ENCODE measurements around the gene SLC24A4. TPM values are rescaled to one million over a fixed set of nuclear protein-coding genes. Genes with fewer than 3 reads are reported as not detected.

SLC24A4 gene
- total RNA-seq, 2 donors from 2014 or later: 0.09 to 0.25 TPM

DNA sequence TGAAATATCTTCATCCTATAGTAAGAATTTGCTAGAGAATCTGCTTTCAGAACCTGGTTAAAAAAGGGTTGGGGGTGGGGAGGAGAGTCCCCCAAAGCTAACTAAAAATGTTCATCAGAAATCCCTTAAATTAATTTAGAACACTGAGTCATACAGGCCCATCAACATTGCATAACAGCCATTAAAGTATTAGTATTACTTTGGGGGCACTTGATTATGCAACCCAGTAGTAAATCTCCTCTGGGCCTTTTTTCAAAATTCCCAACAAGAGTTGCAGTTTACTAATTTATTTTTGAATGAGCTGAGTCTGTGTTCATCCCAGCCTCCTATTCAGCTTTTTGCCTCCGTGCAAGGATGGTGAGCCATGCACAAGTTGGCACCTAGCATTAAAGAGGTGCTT lies 8.8 kb upstream of the SLC24A4 start:
- DNase-seq: no peak
- ATAC-seq: no peak
- intact Hi-C loops (cut with DNase I, micrococcal nuclease): no loop called here

DNA sequence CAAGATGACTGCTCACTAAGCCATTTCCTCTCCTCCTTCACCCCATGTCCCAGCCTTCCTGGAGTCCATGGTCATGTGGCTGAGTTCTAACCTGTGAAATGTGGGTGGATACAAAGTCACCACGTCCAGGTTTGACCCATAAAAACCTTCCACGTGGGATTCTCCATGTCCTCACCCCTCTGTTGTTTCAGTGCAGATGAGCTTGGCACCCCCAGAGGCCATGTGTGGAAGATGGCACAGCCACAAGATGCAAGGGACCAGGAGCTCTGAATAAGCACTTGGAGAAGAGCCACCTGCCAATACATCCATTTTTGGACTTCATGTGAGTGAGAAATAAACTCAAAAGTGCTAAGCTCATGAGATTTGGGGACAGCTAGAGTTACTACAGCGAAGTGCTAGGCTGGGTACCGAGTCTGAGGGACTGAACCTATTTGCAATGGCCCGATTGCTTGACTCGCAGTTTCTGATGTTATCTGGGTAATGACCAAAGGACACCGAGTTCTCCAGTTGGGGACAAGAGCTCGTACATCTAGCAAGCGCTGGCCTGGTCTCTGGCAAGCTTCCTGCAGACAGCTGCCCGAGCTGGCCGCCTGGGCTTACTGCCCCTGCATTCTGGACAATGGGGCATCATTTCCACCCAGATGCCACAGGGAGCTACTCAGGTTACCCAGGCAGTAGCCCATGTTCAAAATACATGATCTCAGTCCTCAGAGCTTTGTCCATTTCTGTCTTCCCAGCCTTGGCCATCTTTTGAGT lies 7.7 kb upstream of the SLC24A4 start:
- ATAC-seq (no peak), DNase-seq (no peak)
- intact Hi-C loops (cut with DNase I, micrococcal nuclease): no loop called here

DNA sequence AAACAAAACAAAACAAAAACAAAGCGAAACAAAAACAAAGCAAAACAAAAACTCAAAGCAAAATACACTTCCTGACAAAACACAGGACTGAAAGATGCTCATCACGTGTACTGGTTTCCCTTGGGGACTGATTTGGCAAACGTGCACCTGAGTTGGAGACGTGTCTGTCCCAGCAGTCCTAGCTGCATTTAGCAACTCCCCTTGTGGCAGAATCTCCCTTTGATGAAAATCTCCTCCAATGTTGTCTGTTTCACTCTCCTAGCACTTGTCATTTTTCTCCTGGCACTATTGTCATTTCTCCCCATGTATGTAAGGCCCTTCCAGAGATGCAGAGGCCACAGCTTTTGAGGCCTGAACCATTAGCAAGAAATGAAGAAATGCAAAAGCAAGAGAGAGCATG lies 6.8 kb upstream of the SLC24A4 start:
- intact Hi-C loops (cut with DNase I, micrococcal nuclease): no loop called here
- no peak for ATAC-seq
- DNase-seq: no peak

DNA sequence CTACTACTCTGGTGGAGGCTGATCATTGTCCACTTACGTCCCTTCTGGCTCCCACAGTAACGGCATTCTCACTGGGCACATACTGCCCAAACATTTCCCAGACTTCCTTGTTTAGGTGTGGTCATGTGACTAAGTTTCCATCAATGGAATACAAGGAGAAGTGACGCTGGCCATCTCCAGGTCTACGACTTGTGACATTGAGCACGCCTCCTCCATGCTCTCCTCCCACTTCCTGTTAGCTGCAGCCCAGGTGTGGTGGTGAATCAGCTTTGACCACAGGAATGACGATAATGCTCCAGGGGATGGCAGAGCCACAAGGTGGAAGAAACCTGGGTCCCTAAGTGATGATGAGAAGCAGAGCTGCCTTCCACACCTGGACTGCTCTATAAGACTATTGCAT lies 6.0 kb upstream of the SLC24A4 start:
- intact Hi-C loops (cut with DNase I, micrococcal nuclease): no loop called here
- no peak for DNase-seq
- ATAC-seq: no peak

DNA sequence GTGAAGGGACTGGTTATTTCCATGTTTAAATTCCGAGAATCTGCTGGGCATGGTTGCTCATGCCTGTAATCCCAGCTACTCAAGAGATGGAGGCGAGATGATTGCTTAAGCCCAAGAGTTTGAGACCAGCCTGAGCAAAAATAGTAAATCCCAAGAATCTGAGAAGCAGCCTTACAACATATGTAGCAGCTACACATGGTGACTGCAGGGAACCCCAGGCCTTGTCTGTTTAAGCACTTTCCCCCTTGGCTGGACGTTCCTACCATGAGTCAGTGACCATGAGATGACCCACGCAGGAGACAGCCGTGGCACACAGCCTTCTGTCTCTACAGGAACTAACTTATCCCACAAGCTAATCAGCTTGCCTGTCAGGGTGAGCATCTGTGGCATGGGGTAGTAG lies 5.5 kb upstream of the SLC24A4 start:
- no peak for DNase-seq
- no peak for ATAC-seq
- intact Hi-C loops (cut with DNase I, micrococcal nuclease): no loop called here

DNA sequence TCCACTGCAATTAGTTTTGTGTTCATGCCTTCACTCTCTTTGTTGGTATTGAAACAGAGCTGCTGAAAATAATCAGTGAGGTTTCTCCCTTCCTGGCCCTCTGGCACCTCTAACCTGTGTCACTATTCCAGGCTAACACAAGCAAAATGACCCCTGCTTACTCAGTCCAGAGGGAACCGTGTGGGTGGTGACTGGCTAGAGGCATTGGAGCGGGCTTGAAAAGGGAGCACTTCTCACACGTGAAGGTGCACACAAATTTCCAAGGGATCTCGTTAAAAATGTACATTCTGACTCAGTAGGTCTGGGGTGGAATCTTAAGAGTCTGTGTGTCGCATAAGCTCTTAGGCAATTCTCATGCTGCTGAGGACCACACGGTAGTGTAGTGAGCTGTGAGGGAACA lies 1.3 kb upstream of the SLC24A4 start:
- DNase-seq: no peak
- intact Hi-C loops (cut with DNase I, micrococcal nuclease): no loop called here
- ATAC-seq: no peak

DNA sequence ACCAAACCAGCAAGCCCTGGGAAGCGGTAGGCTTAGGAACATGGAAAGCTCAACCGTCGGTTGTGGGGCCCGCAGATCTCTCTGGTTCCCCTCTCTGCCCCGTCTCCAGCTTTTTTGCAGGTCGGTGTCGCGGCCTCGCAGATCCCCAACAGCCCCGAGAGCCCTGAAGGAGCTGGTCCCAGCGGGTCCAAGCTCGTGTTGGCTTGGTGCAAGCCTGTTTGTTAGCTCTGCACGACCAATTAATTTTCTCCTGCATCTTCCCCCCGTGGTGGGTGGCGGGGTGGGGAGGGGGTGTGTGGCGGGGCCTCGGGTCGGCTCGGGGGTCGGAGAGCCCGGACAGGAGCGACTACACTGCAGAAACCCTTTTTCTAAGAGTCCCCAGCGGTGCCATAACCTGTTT lies 449 bp upstream of the SLC24A4 start:
- DNase-seq: no peak
- no peak for ATAC-seq
- intact Hi-C loops (cut with DNase I, micrococcal nuclease): no loop called here

DNA sequence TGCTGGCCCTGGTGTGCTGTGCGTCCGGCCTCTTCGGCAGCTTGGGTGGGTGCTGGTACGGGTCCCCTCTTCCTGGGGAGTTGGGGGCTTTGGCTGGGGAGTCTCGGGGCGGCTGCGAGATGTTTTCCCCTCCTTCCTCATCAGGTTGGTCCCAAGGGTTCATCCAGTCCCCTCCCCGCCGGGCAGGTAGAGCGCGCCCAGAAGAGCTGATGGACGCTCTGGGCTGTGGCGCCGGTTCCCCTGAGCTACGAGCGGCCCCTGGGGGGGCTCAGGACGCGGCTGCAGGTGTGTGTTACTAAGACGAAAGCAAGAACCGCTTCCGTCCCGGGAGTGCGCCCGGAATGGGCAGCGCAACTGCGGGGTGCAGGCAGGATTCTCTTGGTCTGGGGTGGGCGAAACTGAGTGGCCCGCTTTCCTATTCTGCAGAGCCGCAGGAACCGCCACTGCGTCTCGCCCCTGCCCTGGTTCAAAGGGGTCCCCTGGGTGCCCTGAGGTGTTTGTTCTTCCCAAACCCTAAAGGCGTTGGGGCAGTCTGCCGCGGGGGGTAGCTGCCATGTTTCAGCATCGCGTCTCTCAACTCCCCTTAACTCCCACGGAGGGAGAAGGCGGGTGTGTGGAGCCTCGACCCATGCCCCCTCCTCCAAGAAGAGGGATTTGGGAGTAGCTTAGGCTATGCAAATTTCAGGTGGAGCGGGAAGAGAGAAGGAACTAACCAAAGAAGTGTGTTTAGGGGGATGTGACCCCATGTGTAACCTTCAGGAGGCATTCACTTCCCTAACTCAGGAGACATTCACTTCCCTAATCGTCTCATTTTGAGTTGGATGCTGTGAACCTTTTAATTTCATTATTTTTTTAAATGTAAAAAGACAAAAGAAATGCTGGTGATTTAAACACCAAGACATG lies 1.2 kb downstream of the SLC24A4 start:
- DNase-seq (no peak), ATAC-seq (no peak)
- intact Hi-C loops (cut with DNase I, micrococcal nuclease): no loop called here

DNA sequence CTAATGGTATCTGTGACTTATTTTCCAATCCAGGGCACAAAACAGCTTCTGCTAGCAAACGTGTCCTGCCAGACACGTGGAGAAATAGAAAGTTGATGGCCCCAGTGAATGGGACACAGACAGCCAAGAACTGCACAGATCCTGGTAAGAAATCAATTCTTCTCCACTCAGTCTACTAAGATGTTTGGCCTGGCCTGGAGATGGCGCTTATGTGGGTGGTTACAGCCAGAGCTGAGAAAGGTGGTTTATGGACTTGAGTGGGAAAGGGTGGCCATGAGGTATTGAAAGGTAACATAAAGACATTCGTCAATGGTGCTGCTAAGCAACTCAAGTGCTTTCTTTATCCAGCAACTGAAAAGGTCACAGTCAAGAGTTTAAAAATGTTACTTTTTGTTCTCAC lies 2.9 kb downstream of the SLC24A4 start:
- no peak for ATAC-seq
- no peak for DNase-seq
- intact Hi-C loops (cut with DNase I, micrococcal nuclease): no loop called here

DNA sequence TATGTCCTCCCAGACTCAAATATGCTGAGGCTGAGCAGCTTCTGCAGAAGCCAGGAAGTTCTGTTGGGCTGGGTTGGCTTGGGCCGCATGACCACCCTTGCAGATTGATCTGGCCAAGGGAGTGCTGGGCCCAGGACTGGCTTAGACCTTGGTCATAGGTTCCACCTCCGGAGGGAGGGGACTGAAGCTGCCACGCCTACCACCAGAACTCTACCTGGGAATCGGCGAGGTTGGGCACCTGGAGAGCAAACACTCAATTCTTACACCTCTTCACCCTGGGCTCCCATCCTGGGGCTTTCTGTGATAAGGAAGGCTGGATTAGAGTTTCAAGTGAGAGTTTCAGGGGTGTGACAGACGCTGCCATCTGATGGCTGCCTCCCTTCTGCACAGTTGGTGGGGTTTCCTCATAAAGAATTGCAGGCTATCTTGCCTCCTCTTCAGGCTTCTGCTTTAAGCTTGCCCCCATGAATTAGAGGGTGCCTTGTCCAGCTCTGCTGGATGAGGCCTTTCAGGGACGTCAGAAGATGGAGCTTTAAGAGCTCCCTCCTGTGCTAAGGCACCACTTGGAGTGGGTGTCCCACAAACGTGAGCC lies 5.8 kb downstream of the SLC24A4 start:
- no peak for DNase-seq
- ATAC-seq: no peak
- intact Hi-C loops (cut with DNase I, micrococcal nuclease): no loop called here

DNA sequence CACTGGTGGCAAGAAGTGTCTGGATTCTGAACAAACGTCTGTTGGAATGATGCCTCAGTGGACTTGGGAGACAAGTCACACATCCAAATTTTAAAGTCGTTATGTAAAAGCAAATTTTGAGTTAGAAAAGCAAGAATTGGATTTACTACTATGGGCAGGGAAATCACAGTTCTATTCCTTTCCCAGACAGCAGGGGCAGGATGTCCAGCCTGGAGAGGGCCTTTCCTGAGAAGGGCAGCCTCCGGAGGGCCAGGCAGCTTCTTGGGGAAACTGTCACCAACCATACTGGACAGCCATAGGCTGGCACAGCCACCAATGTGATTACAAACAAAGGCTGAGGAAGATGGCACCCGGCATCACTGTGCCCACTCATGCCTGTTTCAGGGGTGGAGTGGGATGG lies 11.1 kb downstream of the SLC24A4 start:
- intact Hi-C loops (cut with DNase I, micrococcal nuclease): no loop called here
- ATAC-seq (no peak), DNase-seq (no peak)

DNA sequence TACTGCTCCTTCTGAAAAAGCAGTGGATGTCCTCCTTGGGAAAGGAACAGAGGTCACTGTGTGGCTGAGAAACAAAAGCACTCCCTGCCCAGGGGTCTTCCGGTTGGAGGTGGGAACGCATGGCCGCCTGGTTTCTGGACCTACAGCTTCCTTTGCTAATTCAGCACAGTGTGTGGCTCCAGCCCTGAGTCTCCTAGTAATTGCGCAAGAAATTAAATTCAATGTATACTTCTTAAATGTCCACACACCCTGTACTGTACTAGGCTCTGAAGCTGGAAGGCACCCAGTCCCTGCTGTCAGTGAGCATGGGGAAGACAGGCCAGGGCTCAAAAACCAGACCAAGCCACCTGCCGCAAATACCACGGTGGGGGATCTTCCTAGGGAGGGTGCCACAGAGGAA lies 13.4 kb downstream of the SLC24A4 start:
- intact Hi-C loops (cut with DNase I, micrococcal nuclease): no loop called here
- DNase-seq (no peak), ATAC-seq (no peak)

DNA sequence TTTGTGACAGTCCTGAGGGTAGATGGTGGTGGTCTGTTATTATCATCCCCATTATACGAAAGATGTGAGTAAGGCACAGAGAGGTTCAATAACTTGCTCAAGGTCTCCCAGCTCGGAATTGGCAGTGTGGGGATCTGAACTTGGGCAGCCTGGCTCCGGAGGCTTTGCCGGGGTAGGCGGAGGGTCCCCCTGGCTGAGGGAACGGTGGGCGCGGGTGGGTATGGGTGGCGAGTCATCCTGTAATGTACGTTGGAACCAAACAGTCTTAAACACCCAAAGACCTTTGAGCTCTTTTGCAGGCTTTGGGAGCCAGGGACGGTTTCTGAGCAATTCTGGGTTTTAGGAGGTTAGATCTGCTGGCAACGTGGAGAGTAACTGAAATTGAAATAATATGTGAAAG lies 16.5 kb downstream of the SLC24A4 start:
- no peak for ATAC-seq
- intact Hi-C loops (cut with DNase I, micrococcal nuclease): no loop called here

DNA sequence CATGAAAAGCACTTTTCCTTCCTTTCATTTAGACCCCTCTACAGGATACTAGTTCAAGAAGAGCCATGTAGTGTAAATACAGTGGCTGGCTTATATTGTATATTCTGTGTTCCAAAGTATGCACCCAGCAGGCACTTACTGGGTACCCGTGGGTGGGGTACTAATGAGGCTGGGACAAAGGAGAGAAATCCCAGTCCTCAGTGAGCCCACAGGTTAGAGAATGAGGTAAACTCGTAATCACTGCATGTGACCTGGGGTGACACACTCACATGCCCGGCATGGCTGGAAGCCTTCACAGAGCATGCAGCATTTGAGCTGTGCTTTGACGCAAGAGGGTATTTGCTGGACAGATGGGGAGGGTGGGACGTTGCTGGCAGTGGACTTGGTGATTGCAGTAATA lies 17.1 kb downstream of the SLC24A4 start:
- no peak for ATAC-seq
- intact Hi-C loops (cut with DNase I, micrococcal nuclease): no loop called here
- DNase-seq: no peak

More for the DNA sequence above, 16.5 kb downstream of the SLC24A4 start:
- DNase-seq: no peak

DNA sequence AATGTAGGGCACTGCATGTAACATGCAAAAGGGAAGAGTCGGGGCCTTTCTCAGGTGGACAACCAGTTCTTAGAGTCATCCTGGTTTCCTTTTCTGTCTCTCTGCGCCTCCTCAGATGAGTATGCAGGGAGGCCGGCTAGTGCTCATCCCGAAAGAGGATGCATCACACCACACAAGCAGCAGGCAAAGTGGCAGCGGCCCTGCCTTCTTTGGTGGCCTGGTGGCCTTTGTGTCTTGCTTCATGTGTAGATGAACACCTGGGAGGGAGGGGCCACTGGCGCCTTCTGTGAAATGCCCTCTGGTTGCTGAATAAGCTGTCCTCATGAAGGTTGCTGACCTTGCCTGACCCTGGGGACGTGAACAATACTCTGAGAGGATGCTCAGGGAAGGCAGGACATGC lies 18.0 kb downstream of the SLC24A4 start:
- no peak for DNase-seq
- ATAC-seq: no peak
- intact Hi-C loops (cut with DNase I, micrococcal nuclease): no loop called here

DNA sequence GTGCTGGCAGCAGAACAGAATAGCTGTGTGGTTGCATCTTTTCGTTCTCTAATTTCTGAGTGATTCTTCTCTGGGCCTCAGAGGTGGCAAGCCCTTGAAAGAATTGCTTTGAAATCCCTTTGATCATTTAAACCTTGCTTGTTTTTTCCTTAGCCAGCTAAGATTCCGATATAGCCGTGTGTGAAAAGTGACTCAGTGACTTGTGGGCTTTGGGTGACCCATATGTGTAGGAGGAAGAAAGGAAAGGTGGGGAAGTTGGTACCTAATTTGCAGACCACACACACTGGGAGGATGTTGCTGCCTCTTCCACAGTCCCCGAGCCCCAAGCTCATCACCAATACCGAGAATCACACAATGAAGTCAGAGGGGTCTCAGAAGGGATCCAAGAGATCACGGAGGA lies 18.8 kb downstream of the SLC24A4 start:
- intact Hi-C loops (cut with DNase I, micrococcal nuclease): no loop called here
- no peak for DNase-seq

DNA sequence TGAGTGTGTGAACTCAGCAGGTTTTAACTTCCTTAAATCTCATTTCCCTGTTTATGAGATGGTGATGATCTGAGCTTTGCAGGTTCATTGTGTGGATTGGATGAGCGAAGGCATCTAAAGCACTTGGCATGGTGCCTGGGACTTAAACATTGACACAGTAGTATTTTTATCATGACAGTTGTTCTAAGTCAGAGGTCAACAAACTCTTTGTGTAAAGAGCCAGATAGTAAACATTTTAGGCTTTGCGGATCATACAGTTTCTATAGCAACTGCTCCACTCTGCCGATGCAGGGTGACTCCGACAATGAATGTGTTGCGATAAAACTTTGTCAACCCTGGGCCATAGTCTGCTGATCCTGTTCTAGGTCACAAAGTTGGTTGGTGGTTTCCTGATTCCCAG lies 25.2 kb downstream of the SLC24A4 start:
- ATAC-seq (peak; percentile 96), DNase-seq (peak; percentile 49 to 59)
- intact Hi-C loops (cut with DNase I, micrococcal nuclease): no loop called here

More for the DNA sequence above, 18.8 kb downstream of the SLC24A4 start:
- no peak for ATAC-seq

DNA sequence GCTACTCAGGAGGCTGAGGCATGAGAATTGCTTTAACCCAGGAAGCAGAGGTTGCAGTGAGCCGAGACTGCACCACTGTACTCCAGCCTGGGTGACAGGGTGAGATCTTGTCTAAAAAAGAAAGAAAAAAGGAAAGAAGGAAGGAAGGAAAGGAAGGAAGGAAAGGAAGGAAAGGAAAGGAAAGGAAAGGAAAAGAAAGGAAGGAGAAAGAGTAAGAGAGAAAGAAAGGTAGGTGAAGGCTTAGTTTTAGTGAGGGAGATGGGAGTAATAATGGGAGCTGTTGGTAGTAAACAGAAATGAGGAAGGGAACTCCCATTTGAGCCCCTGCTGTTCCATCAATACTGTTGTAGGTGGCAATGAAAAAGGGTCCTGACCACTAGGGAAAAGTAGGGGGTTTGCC lies 28.8 kb downstream of the SLC24A4 start:
- intact Hi-C loops (cut with DNase I, micrococcal nuclease): no loop called here
- no peak for DNase-seq
- ATAC-seq: no peak

DNA sequence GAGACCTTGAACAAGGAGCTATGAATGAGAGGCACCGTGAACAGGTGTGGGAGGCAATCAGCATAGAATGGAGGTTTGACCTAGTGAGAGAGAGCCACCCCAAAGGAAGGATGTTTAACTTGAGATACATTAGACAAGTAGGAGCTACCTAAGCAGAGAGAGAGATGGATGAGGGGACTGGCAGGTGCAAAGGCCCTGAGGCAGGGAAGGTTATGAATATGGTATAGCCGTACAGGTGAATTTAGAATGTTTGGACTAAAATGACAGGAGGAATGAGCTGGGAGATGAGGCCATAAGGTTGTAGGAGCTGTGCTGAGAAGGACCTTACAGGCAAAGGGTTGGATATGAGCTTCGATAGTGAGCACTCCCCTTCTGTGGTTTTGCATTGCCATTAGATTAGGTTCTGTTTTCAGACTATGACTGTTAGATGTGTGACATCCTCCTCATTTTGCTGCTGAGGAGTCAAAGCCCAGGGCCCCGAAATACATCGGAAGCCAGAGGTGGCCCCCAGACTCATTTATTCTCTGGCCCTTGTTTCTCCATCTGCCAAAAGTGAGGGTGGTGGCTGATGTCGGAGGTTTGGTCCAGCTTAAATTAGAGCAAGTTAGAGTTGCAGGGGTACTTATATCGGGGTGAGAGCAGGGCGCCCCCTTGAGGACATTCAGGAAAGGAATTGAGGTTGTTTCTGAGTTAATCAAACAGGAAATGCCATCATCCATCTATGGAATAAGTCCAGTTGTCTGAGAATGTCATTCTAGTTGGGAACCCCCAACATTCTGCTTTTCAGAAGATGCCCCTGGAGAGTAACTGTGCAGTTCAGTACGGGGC lies 29.4 kb downstream of the SLC24A4 start:
- no peak for ATAC-seq
- intact Hi-C loops (cut with DNase I, micrococcal nuclease): no loop called here
- DNase-seq: peak in 1 of 2 donors; percentile 16
